Omental fat pad (tissue), 4 donors: ENCODE results near the gene SGMS2. TPM values are rescaled to one million over a fixed set of nuclear protein-coding genes. Genes with fewer than 3 reads are reported as not detected.

ENCODE experiments used
- ATAC-seq: fragments of 150-250 bp; one replicate; pipeline ENCODE4 v1.9.1; 2016; ENCODE audit warnings: mild to moderate bottlenecking, moderate library complexity; ENCODE audit not compliant: low FRiP score
- DNase-seq: peaks from one replicate; pipeline ENCODE4 v3.0.0-alpha.2; 2019; ENCODE audit warnings: low spot score
- CTCF ChIP-seq, 3 donors: fragments of 450-650 bp; IDR thresholded peaks; one replicate each; pipeline ENCODE4 v1.5.1; 2016 to 2017; ENCODE audit warnings: antibody characterized with exemption in 3 of 3, mild to moderate bottlenecking in 3 of 3, moderate library complexity in 2 of 3
- total RNA-seq, 4 donors: library from RNA; depleted of rRNA; stranded (reverse); fragments of >200 nt; gene quantifications; one replicate each; pipeline ENCODE4 v1.1.0, GENCODE V29; 2016

Gene SGMS2
- total RNA-seq, 4 donors from 2014 or later: 20.2 to 473 (median 149) TPM

GRCh38 chr4:107862658-107863057 is 37.9 kb downstream of the SGMS2 start:
- DNase-seq (no peak), ATAC-seq (peak; percentile 87)
- TF ChIP-seq CTCF (IDR thresholded peaks at IDR 0.05): no peak

GRCh38 chr4:107863416-107863815 is 38.7 kb downstream of the SGMS2 start:
- TF ChIP-seq CTCF (IDR thresholded peaks at IDR 0.05): no peak
- ATAC-seq (no peak), DNase-seq (no peak)

- ATAC-seq: peak; percentile 30
- no peak for DNase-seq
- TF ChIP-seq CTCF (IDR thresholded peaks at IDR 0.05): no peak
Measured at GRCh38 chr4:107863850-107864371, 39.2 kb downstream of the SGMS2 start.

- TF ChIP-seq CTCF (IDR thresholded peaks at IDR 0.05): no peak
- ATAC-seq (no peak), DNase-seq (no peak)
Measured at GRCh38 chr4:107866726-107867125, 42.0 kb downstream of the SGMS2 start.

GRCh38 chr4:107870236-107870635 is 45.5 kb downstream of the SGMS2 start:
- ATAC-seq: peak; percentile 22
- no peak for TF ChIP-seq CTCF (IDR thresholded peaks at IDR 0.05)

GRCh38 chr4:107870916-107871786 is 46.4 kb downstream of the SGMS2 start:
- ATAC-seq: no peak
- DNase-seq: no peak
- TF ChIP-seq CTCF (IDR thresholded peaks at IDR 0.05): no peak

More at GRCh38 chr4:107870236-107870635, 45.5 kb downstream of the SGMS2 start:
- no peak for DNase-seq

- ATAC-seq (no peak), DNase-seq (no peak)
- TF ChIP-seq CTCF (IDR thresholded peaks at IDR 0.05): no peak
Measured at GRCh38 chr4:107874024-107874423, 49.3 kb downstream of the SGMS2 start.
